GM23338 (cell line): ENCODE results near the gene MUC22. TPM values are rescaled to one million over a fixed set of nuclear protein-coding genes. Genes with fewer than 3 reads are reported as not detected.

Source experiments
- ATAC-seq: fragments of 200-7000 bp; cut with Tn5 transposase; 3 replicates; pipeline ENCODE4 v1.9.1; 2020
- DNase-seq: peaks from one replicate; pipeline ENCODE4 v3.0.0-alpha.2; 2015; ENCODE audit warnings: low spot score
- H2AFZ ChIP-seq: fragments of 200-600 bp; sonication (generic); 2 replicates; pipeline ENCODE4 v1.8.0; 2016; ENCODE audit warnings: antibody characterized with exemption, mild to moderate bottlenecking, moderate library complexity
- H3F3A ChIP-seq: fragments of 200-600 bp; sonication (generic); replicated peaks from 2 replicates; pipeline ENCODE4 v1.8.0; 2017; ENCODE audit warnings: antibody characterized with exemption, mixed run types, low read depth
- H3K27ac ChIP-seq: fragments of 200-600 bp; sonication (generic); 2 replicates; pipeline ENCODE4 v1.6.1; 2016; ENCODE audit warnings: low read depth
- H3K27me3 ChIP-seq: fragments of 200-600 bp; sonication (generic); 2 replicates; pipeline ENCODE4 v1.8.0; 2016; ENCODE audit warnings: mild to moderate bottlenecking, mixed run types, moderate library complexity; ENCODE audit not compliant: insufficient read depth
- H3K36me3 ChIP-seq: fragments of 200-600 bp; sonication (generic); 2 replicates; pipeline ENCODE4 v1.8.0; 2016; ENCODE audit warnings: mild to moderate bottlenecking; ENCODE audit not compliant: insufficient read depth
- H3K4me1 ChIP-seq: fragments of 200-600 bp; sonication (generic); 2 replicates; pipeline ENCODE4 v1.8.0; 2016; ENCODE audit warnings: mild to moderate bottlenecking, moderate library complexity; ENCODE audit not compliant: insufficient read depth
- H3K4me2 ChIP-seq: fragments of 200-600 bp; sonication (generic); 2 replicates; pipeline ENCODE4 v1.7.1; 2017; ENCODE audit warnings: mixed run types
- H3K4me3 ChIP-seq: fragments of 200-600 bp; sonication (generic); 2 replicates; pipeline ENCODE4 v1.6.1; 2016; ENCODE audit warnings: mixed run types
- H3K79me2 ChIP-seq: fragments of 200-600 bp; sonication (generic); replicated peaks from 2 replicates; pipeline ENCODE4 v1.8.0; 2017; ENCODE audit warnings: mild to moderate bottlenecking; ENCODE audit not compliant: insufficient read depth
- H3K9me2 ChIP-seq: fragments of 200-600 bp; sonication (generic); 2 replicates; pipeline ENCODE4 v1.8.0; 2017; ENCODE audit not compliant: insufficient read depth
- H4K20me1 ChIP-seq: fragments of 200-600 bp; sonication (generic); replicated peaks from 2 replicates; pipeline ENCODE4 v1.8.0; 2017; ENCODE audit warnings: mild to moderate bottlenecking; ENCODE audit not compliant: insufficient read depth
- H3K27ac Mint-ChIP-seq: 2 replicates; pipeline ENCODE4 v1.8.0; 2020; ENCODE audit warnings: inconsistent platforms, mild to moderate bottlenecking, moderate library complexity, mixed read lengths
- H3K27me3 Mint-ChIP-seq: 3 replicates; pipeline ENCODE4 v1.8.0; 2022; ENCODE audit warnings: low read depth, mild to moderate bottlenecking, moderate library complexity, mixed read lengths, inconsistent platforms; ENCODE audit not compliant: insufficient read depth, poor library complexity
- H3K36me3 Mint-ChIP-seq: 3 replicates; pipeline ENCODE4 v1.8.0; 2021; ENCODE audit warnings: low read depth, mild to moderate bottlenecking, inconsistent platforms, moderate library complexity, mixed read lengths
- H3K4me1 Mint-ChIP-seq: 3 replicates; pipeline ENCODE4 v1.8.0; 2020; ENCODE audit warnings: mild to moderate bottlenecking, inconsistent platforms, mixed read lengths
- H3K4me3 Mint-ChIP-seq: 3 replicates; pipeline ENCODE4 v1.8.0; 2021; ENCODE audit warnings: moderate library complexity, mild to moderate bottlenecking, inconsistent platforms, mixed read lengths
- H3K9me3 Mint-ChIP-seq: 3 replicates; pipeline ENCODE4 v1.8.0; 2020; ENCODE audit warnings: moderate library complexity, mild to moderate bottlenecking, inconsistent platforms, mixed read lengths
- EZH2phosphoT487 ChIP-seq: fragments of 200-600 bp; sonication (generic); IDR thresholded peaks from one replicate; pipeline ENCODE4 v1.8.1; 2018; ENCODE audit warnings: antibody characterized with exemption; ENCODE audit not compliant: unreplicated experiment
- NANOG ChIP-seq: IDR thresholded peaks from 2 replicates; pipeline ENCODE4 v1.6.1; 2016; ENCODE audit warnings: antibody characterized with exemption, borderline replicate concordance
- REST ChIP-seq: IDR thresholded peaks from one replicate; pipeline ENCODE4 v1.6.1; 2018; ENCODE audit warnings: antibody characterized with exemption; ENCODE audit not compliant: unreplicated experiment
- ZNF462 ChIP-seq: fragments of 250-450 bp; sonication (Bioruptor Pico); IDR thresholded peaks from 2 replicates; pipeline ENCODE4 v1.5.0; 2020; ENCODE audit warnings: mild to moderate bottlenecking, moderate library complexity
- polyA plus RNA-seq: library from polyadenylated mRNA; unstranded; fragments of >200 nt; fragmentation: Nextera tagmentation; extraction: Ambion mirVana; gene quantifications from 2 replicates; pipeline ENCODE4 v1.2.1, GENCODE V29; 2016
- total RNA-seq: library from RNA; depleted of rRNA; stranded (reverse); fragments of >200 nt; shearing (Covaris generic); gene quantifications from 2 replicates; pipeline ENCODE4 v1.2.3, GENCODE V29; 2014

MUC22 gene
- total and polyA plus RNA-seq, 2 experiments from 2014 or later, result not detected

- TF ChIP-seq ZNF462 (CRISPR knock-in tag), result no peak
- TF ChIP-seq EZH2phosphoT487, result no peak
- TF ChIP-seq NANOG, result no peak
These were observed 49.9 kb downstream of the MUC22 start (continued) for GRCh38 chr6:31060145-31060544.

- H3K27ac ChIP-seq, result no peak overlapping the region
- no peak overlapping the region for H3K4me2 ChIP-seq
- no peak overlapping the region for H3K27ac Mint-ChIP-seq
- H3K4me1 ChIP-seq, result no peaks in the 10 kb centered on the region
- no peaks in the 10 kb centered on the region for H3K27me3 ChIP-seq
- peaks cover 3% of the 10 kb centered on the region for H3K27me3 Mint-ChIP-seq
- no peaks in the 10 kb centered on the region; the same call in 2 of the 3 replicates for H3K9me3 Mint-ChIP-seq
- H3K36me3 Mint-ChIP-seq, result no peaks in the 10 kb centered on the region
- no peak overlapping the region for H3K4me3 Mint-ChIP-seq
- 0 out of 2 replicates have a peak, but pooled peaks cover 3% of the 10 kb centered on the region for H3F3A ChIP-seq
- no peaks in the 10 kb centered on the region for H4K20me1 ChIP-seq
- H3K4me3 ChIP-seq, result no peak overlapping the region
- no peaks in the 10 kb centered on the region for H3K9me2 ChIP-seq
- no peaks in the 10 kb centered on the region for H3K36me3 ChIP-seq
- H2AFZ ChIP-seq, result no peak overlapping the region
- no peaks in the 10 kb centered on the region; the same call in 2 of the 3 replicates for H3K4me1 Mint-ChIP-seq
- ATAC-seq, result no peak
- no peaks in the 10 kb centered on the region for H3K79me2 ChIP-seq
- DNase-seq, result no peak
- TF ChIP-seq ZNF462 (CRISPR knock-in tag), result no peak
- TF ChIP-seq REST, result no peak
These were observed 53.7 kb downstream of the MUC22 start for GRCh38 chr6:31063906-31064435.
